Calu3 (cell line): ENCODE data around the gene MAD2L2. TPM values are rescaled to one million over a fixed set of nuclear protein-coding genes. Genes with fewer than 3 reads are reported as not detected.

Source experiments
- BruUV-seq: library from RNA; stranded (reverse); fragments of 400-500 nt; replicated peaks from 2 replicates; lab custom pipeline; 2021; lab: Mats Ljungman, UMichigan
- CTCF ChIA-PET: fragments of 300-600 bp; sonication (Branson Sonifier 250); formaldehyde crosslinking; loops from one replicate; lab custom pipeline; 2022; ENCODE audit warnings: antibody characterized with exemption; lab: Charles Lee
- DNase-seq: peaks from one replicate; pipeline ENCODE4 v3.0.0; 2022
- H3K27ac Mint-ChIP-seq: one replicate; pipeline ENCODE4 v1.8.0; 2022; ENCODE audit warnings: mixed read lengths; ENCODE audit not compliant: unreplicated experiment
- H3K27me3 Mint-ChIP-seq: one replicate; pipeline ENCODE4 v1.8.0; 2022; ENCODE audit warnings: mixed read lengths; ENCODE audit not compliant: unreplicated experiment
- H3K36me3 Mint-ChIP-seq: one replicate; pipeline ENCODE4 v1.8.0; 2022; ENCODE audit warnings: mild to moderate bottlenecking, moderate library complexity, mixed read lengths; ENCODE audit not compliant: insufficient read depth, unreplicated experiment
- H3K4me1 Mint-ChIP-seq: one replicate; pipeline ENCODE4 v1.8.0; 2022; ENCODE audit warnings: mild to moderate bottlenecking, low read depth, mixed read lengths; ENCODE audit not compliant: unreplicated experiment
- H3K4me3 Mint-ChIP-seq: one replicate; pipeline ENCODE4 v1.8.0; 2022; ENCODE audit warnings: mild to moderate bottlenecking, low read depth, moderate library complexity, mixed read lengths; ENCODE audit not compliant: unreplicated experiment
- H3K9me3 Mint-ChIP-seq: one replicate; pipeline ENCODE4 v1.8.0; 2022; ENCODE audit warnings: low read depth, mixed read lengths; ENCODE audit not compliant: unreplicated experiment
- CTCF ChIP-seq: fragments of 200-600 bp; IDR thresholded peaks from one replicate; pipeline ENCODE4 v1.8.0; 2022; ENCODE audit warnings: antibody characterized with exemption; ENCODE audit not compliant: unreplicated experiment
- intact Hi-C: fragments of 100-400 bp; cut with micrococcal nuclease; formaldehyde crosslinking; loops from one replicate; pipeline ENCODE4 v1.10.0; 2022; ENCODE audit not compliant: unreplicated experiment
- total RNA-seq: library from RNA; stranded (reverse); gene quantifications from 2 replicates; pipeline ENCODE4 v1.2.3, GENCODE V29; 2022

The MAD2L2 gene
- total RNA-seq, 1 experiment from 2014 or later = 19.2 TPM

- Mint-ChIP-seq H3K27ac (no peak overlapping the region), H3K4me3 (no peak overlapping the region), H3K4me1 (no peaks in the 10 kb centered on the region), H3K9me3 (no peaks in the 10 kb centered on the region), H3K27me3 (peaks cover 36% of the 10 kb centered on the region), H3K36me3 (no peaks in the 10 kb centered on the region)
- CTCF ChIA-PET = no interaction called here
- intact Hi-C loops = loop anchor here (5.0 kb wide), 1 partner anchor 63 kb away; the partner anchor contains the start of genes FBXO2 and FBXO44
- BruUV-seq = no TSS peak
- TF ChIP-seq CTCF = no peak
- no peak for DNase-seq
Observed at GRCh38 chr1:11714831-11715575, 34.1 kb upstream of the MAD2L2 start.

- Mint-ChIP-seq H3K27ac (no peak overlapping the region), H3K36me3 (no peaks in the 10 kb centered on the region), H3K4me1 (peaks cover 7% of the 10 kb centered on the region), H3K9me3 (no peaks in the 10 kb centered on the region), H3K27me3 (peaks cover 49% of the 10 kb centered on the region), H3K4me3 (no peak overlapping the region)
- TF ChIP-seq CTCF = no peak
- CTCF ChIA-PET = no interaction called here
- DNase-seq = no peak
- intact Hi-C loops = no loop called here
- no TSS peak for BruUV-seq
Observed at GRCh38 chr1:11713095-11713494, 32.1 kb upstream of the MAD2L2 start.

- peaks cover 53% of the 10 kb centered on the region for H3K27me3 Mint-ChIP-seq
- no peaks in the 10 kb centered on the region for H3K36me3 Mint-ChIP-seq
- TF ChIP-seq CTCF = no peak
- no TSS peak for BruUV-seq
- intact Hi-C loops = no loop called here
- no peak overlapping the region for H3K4me3 Mint-ChIP-seq
- H3K27ac Mint-ChIP-seq = no peak overlapping the region
- DNase-seq = no peak
- peaks cover 7% of the 10 kb centered on the region for H3K4me1 Mint-ChIP-seq
- CTCF ChIA-PET = no interaction called here
- H3K9me3 Mint-ChIP-seq = no peaks in the 10 kb centered on the region
Observed at GRCh38 chr1:11712285-11712684, 31.3 kb upstream of the MAD2L2 start.

GRCh38 chr1:11711490-11711889 lies 30.5 kb upstream of the MAD2L2 start:
- Mint-ChIP-seq H3K27ac (no peak overlapping the region), H3K27me3 (peaks cover 54% of the 10 kb centered on the region), H3K4me1 (peaks cover 7% of the 10 kb centered on the region), H3K4me3 (no peak overlapping the region), H3K36me3 (no peaks in the 10 kb centered on the region), H3K9me3 (no peaks in the 10 kb centered on the region)
- TF ChIP-seq CTCF = no peak
- CTCF ChIA-PET = interaction anchor here (0.8 to 1.1 kb wide), 3 partner anchors 17 to 47 kb away, joined by 3 to 4 read pairs (median 3); partner anchors contain the start of gene FBXO6
- intact Hi-C loops = no loop called here
- DNase-seq = no peak
- no TSS peak for BruUV-seq
